H9 (cell line): Measurements from ENCODE around the gene TSPYL2. TPM values are rescaled to one million over a fixed set of nuclear protein-coding genes. Genes with fewer than 3 reads are reported as not detected.

ENCODE experiments used
- DNase-seq: peaks from one replicate; pipeline ENCODE4 v3.0.0-alpha.2; 2017
- H2AFZ ChIP-seq: one replicate; pipeline ENCODE4 v1.6.1; 2013; ENCODE audit warnings: mild to moderate bottlenecking, low read length, control low read depth, moderate library complexity
- H2AK5ac ChIP-seq: 2 replicates; pipeline ENCODE4 v1.6.1; 2013; ENCODE audit warnings: low read length, control low read depth, mixed read lengths; ENCODE audit not compliant: insufficient read length
- H2BK120ac ChIP-seq: one replicate; pipeline ENCODE4 v1.6.1; 2013; ENCODE audit warnings: low read depth, mild to moderate bottlenecking, low read length, control low read depth, inconsistent platforms; ENCODE audit not compliant: poor library complexity, severe bottlenecking
- H2BK12ac ChIP-seq: 2 replicates; pipeline ENCODE4 v1.6.1; 2013; ENCODE audit warnings: low read length, control low read depth, mixed read lengths, low read depth; ENCODE audit not compliant: insufficient read length
- H2BK15ac ChIP-seq: 2 replicates; pipeline ENCODE4 v1.6.1; 2013; ENCODE audit warnings: low read depth, low read length, control low read depth
- H2BK20ac ChIP-seq: one replicate; pipeline ENCODE4 v1.6.1; 2013; ENCODE audit warnings: low read depth, mild to moderate bottlenecking, low read length, control low read depth, inconsistent platforms; ENCODE audit not compliant: poor library complexity, severe bottlenecking
- H2BK5ac ChIP-seq: 2 replicates; pipeline ENCODE4 v1.6.1; 2013; ENCODE audit warnings: low read length, control low read depth, mixed read lengths; ENCODE audit not compliant: insufficient read length
- H3K14ac ChIP-seq: 2 replicates; pipeline ENCODE4 v1.6.1; 2013; ENCODE audit warnings: low read length, control low read depth; ENCODE audit not compliant: insufficient read depth
- H3K18ac ChIP-seq: 2 replicates; pipeline ENCODE4 v1.6.1; 2013; ENCODE audit warnings: low read depth, mild to moderate bottlenecking, mixed read lengths, low read length, control low read depth; ENCODE audit not compliant: insufficient read length
- H3K23ac ChIP-seq: 2 replicates; pipeline ENCODE4 v1.6.1; 2013; ENCODE audit warnings: low read length, control low read depth, mixed read lengths, low read depth; ENCODE audit not compliant: insufficient read length
- H3K23me2 ChIP-seq: 2 replicates; pipeline ENCODE4 v1.6.1; 2013; ENCODE audit warnings: low read depth, mild to moderate bottlenecking, mixed read lengths, low read length, control low read depth; ENCODE audit not compliant: insufficient read length, poor library complexity, severe bottlenecking
- H3K27ac ChIP-seq: 2 replicates; pipeline ENCODE4 v1.5.1; 2013; ENCODE audit warnings: low read length, control low read depth, mixed read lengths, low read depth; ENCODE audit not compliant: insufficient read length
- H3K27me3 ChIP-seq: 2 replicates; pipeline ENCODE4 v1.6.1; 2013; ENCODE audit warnings: low read length, control low read depth, inconsistent platforms; ENCODE audit not compliant: insufficient read depth
- H3K4ac ChIP-seq: 2 replicates; pipeline ENCODE4 v1.6.1; 2013; ENCODE audit warnings: low read depth, mild to moderate bottlenecking, control low read depth, inconsistent platforms, low read length, moderate library complexity
- H3K4me1 ChIP-seq: 2 replicates; pipeline ENCODE4 v1.6.1; 2013; ENCODE audit warnings: low read length, control low read depth, inconsistent platforms; ENCODE audit not compliant: insufficient read depth
- H3K4me2 ChIP-seq: 2 replicates; pipeline ENCODE4 v1.6.1; 2013; ENCODE audit warnings: low read length, control low read depth, mixed read lengths; ENCODE audit not compliant: insufficient read length, insufficient read depth
- H3K56ac ChIP-seq: 2 replicates; pipeline ENCODE4 v1.6.1; 2013; ENCODE audit warnings: low read depth, mild to moderate bottlenecking, mixed read lengths, low read length, control low read depth; ENCODE audit not compliant: insufficient read length
- H3K79me1 ChIP-seq: 2 replicates; pipeline ENCODE4 v1.6.1; 2013; ENCODE audit warnings: low read depth, mild to moderate bottlenecking, moderate library complexity, low read length, control low read depth, inconsistent platforms; ENCODE audit not compliant: insufficient read depth, poor library complexity, severe bottlenecking
- H3K79me2 ChIP-seq: 2 replicates; pipeline ENCODE4 v1.6.1; 2013; ENCODE audit warnings: low read length, control low read depth, inconsistent platforms; ENCODE audit not compliant: insufficient read depth
- H3K9ac ChIP-seq: 2 replicates; pipeline ENCODE4 v1.6.1; 2013; ENCODE audit warnings: low read length, control low read depth, mixed read lengths; ENCODE audit not compliant: insufficient read length; ENCODE audit errors: extremely low read depth
- H3K9me3 ChIP-seq: one replicate; pipeline ENCODE4 v1.6.1; 2013; ENCODE audit warnings: low read depth, low read length, inconsistent platforms; ENCODE audit not compliant: control insufficient read depth
- H3T11ph ChIP-seq: one replicate; pipeline ENCODE4 v1.6.1; 2013; ENCODE audit warnings: mild to moderate bottlenecking, low read length, control low read depth, inconsistent platforms
- H4K20me1 ChIP-seq: one replicate; pipeline ENCODE4 v1.6.1; 2013; ENCODE audit not compliant: control insufficient read depth, insufficient read length, insufficient read depth
- H4K5ac ChIP-seq: 2 replicates; pipeline ENCODE4 v1.6.1; 2013; ENCODE audit warnings: low read depth, mild to moderate bottlenecking, mixed read lengths, low read length, control low read depth; ENCODE audit not compliant: insufficient read length
- H4K8ac ChIP-seq: replicated peaks from 2 replicates; pipeline ENCODE4 v1.6.1; 2013; ENCODE audit warnings: low read length, control low read depth, mixed read lengths, low read depth; ENCODE audit not compliant: insufficient read length
- H4K91ac ChIP-seq: 2 replicates; pipeline ENCODE4 v1.6.1; 2013; ENCODE audit warnings: low read depth, mild to moderate bottlenecking, moderate library complexity, mixed read lengths, low read length, control low read depth; ENCODE audit not compliant: insufficient read length
- H3K27ac Mint-ChIP-seq, 3 experiments: 2 replicates in 2 of 3; 3 replicates in 1 of 3; pipeline ENCODE4 v1.8.0; 2020 to 2021; ENCODE audit warnings: mixed read lengths in 3 of 3, mild to moderate bottlenecking in 1 of 3, moderate library complexity in 1 of 3
- H3K27me3 Mint-ChIP-seq: 2 replicates; pipeline ENCODE4 v1.8.0; 2021; ENCODE audit warnings: low read depth, mild to moderate bottlenecking, moderate library complexity, mixed read lengths
- H3K36me3 Mint-ChIP-seq, 3 experiments: 2 replicates in 2 of 3; 3 replicates in 1 of 3; pipeline ENCODE4 v1.8.0; 2020 to 2021; ENCODE audit warnings: low read depth in 3 of 3, mixed read lengths in 3 of 3; ENCODE audit not compliant: insufficient read depth in 1 of 3
- H3K4me1 Mint-ChIP-seq, 2 experiments: 2 replicates each; pipeline ENCODE4 v1.8.0; 2020; ENCODE audit warnings: mixed read lengths in 2 of 2
- H3K4me3 Mint-ChIP-seq, 2 experiments: 2 replicates in 1 of 2; 3 replicates in 1 of 2; pipeline ENCODE4 v1.8.0; 2020 to 2021; ENCODE audit warnings: mild to moderate bottlenecking in 2 of 2, mixed read lengths in 2 of 2, moderate library complexity in 1 of 2
- H3K9me3 Mint-ChIP-seq, 2 experiments: 2 replicates in 1 of 2; 3 replicates in 1 of 2; pipeline ENCODE4 v1.8.0; 2020; ENCODE audit warnings: mild to moderate bottlenecking in 2 of 2, mixed read lengths in 2 of 2, moderate library complexity in 1 of 2
- CTCF ChIP-seq: fragments of 200-600 bp; sonication (generic); conservative IDR thresholded peaks from 3 replicates; pipeline ENCODE4 v1.8.0; 2021; ENCODE audit warnings: antibody characterized with exemption, mild to moderate bottlenecking
- WGBS: extraction: QIAGEN DNeasy Blood & Tissue Kit; methylation state at CpG from one replicate; pipeline ENCODE4 v1.1.7; 2013; ENCODE audit warnings: missing lambda C conversion rate, low lambda C conversion rate, mixed read lengths; ENCODE audit not compliant: insufficient read length; ENCODE audit errors: extremely low coverage; 5-methylcytosine and 5-hydroxymethylcytosine counted together
- total RNA-seq: library from RNA; stranded (reverse); gene quantifications from 2 replicates; pipeline ENCODE4 v1.2.1, GENCODE V29; 2021

The TSPYL2 gene
- total RNA-seq, 1 experiment from 2014 or later: 24.6 TPM

- Mint-ChIP-seq H3K4me3 (peak overlapping the region; percentile 59 to 93), H3K36me3 (peaks cover 2 to 4% (median 4%) of the 10 kb centered on the region in 3 experiments; a peak in 5 of 7 replicates), H3K4me1 (peaks cover 2 to 7% of the 10 kb centered on the region in 2 experiments; a peak in 3 of 4 replicates), H3K27ac (peak overlapping the region; percentile 28 to 96 (median 95); a peak in 5 of 7 replicates), H3K9me3 (peaks cover 54 to 68% of the 10 kb centered on the region in 2 experiments), H3K27me3 (no peaks in the 10 kb centered on the region; the same call in 1 of the 2 replicates)
- Histone ChIP-seq H3T11ph (no peak overlapping the region), H2BK15ac (no peak overlapping the region), H3K14ac (no peak overlapping the region), H3K4me2 (peak overlapping the region; percentile 78), H2AFZ (no peak overlapping the region), H3K79me2 (no peaks in the 10 kb centered on the region), H2BK5ac (no peak overlapping the region), H3K18ac (peak overlapping the region; percentile 45), H4K91ac (no peak overlapping the region), H3K23me2 (peaks cover 8% of the 10 kb centered on the region), H2BK12ac (no peak overlapping the region), H2AK5ac (no peak overlapping the region), H3K4ac (no peak overlapping the region), H3K4me1 (no peaks in the 10 kb centered on the region), H3K27me3 (no peaks in the 10 kb centered on the region), H3K9me3 (peaks cover 27% of the 10 kb centered on the region), H2BK120ac (no peak overlapping the region), H4K20me1 (no peaks in the 10 kb centered on the region), H3K56ac (no peak overlapping the region), H3K27ac (peak overlapping the region; percentile 82), H3K23ac (no peak overlapping the region), H4K8ac (no peak overlapping the region), H2BK20ac (no peak overlapping the region), H3K9ac (peak overlapping the region; percentile 49), H4K5ac (no peak overlapping the region), H3K79me1 (no peaks in the 10 kb centered on the region)
- peak; percentile 65 for TF ChIP-seq CTCF
- peak; percentile 85 for DNase-seq
- no CpG with 5 or more reads among the region's 16 CpGs for WGBS
These were observed 11.0 kb downstream of the TSPYL2 start for GRCh38 chrX:53093177-53093655.
